ENCODE measurements around the gene STARD10. TPM values are rescaled to one million over a fixed set of nuclear protein-coding genes. Genes with fewer than 3 reads are reported as not detected.
A peak's percentile ranks its signal among the peaks of the same experiment; 100 is the strongest.

Gene STARD10
- total and polyA plus RNA-seq, 9 donors = 36.8 to 56.1 (median 45.8) TPM

DNA sequence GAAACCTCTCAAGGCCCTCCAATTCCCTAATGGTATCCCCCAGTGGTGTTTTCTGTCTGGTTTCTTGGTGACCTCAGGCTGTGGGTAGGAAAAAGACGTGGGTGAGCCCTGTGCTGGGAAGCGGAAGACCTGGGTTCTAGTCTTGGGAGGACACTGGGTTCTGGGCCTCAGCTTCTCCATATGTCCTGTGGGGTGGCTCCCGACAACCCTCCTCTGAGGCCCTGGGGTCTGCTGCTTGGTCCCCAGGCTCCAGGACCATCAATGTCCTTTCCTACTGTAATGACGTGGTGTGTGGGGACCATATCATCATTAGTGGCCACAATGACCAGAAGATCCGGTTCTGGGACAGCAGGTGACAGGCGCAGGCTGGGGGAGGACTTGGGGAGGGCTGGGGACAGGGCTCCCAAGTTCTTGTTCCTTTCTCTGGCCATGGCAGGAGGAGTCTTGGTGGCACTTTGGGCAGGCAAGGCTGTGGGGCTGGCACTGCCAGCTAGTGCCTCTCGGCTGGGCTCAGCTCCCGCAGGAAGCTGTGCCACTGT, 33.2 kb upstream of the STARD10 start:
- TF ChIP-seq POLR2A (IDR thresholded peaks at IDR 0.05) = no peak
- DNase-seq = no peak
- 89 to 95% (median 94%) methylated on average over 8 of the region's 8 CpGs for WGBS, 3 donors
- Histone ChIP-seq H3K36me3 (no peaks in the 10 kb centered on the region), H3K4me1 (ENCODE audit: insufficient read depth) (peaks cover 8% of the 10 kb centered on the region), H3K27ac (no peak overlapping the region), H3K4me3 (no peak overlapping the region), H3K27me3 (no peaks in the 10 kb centered on the region), H3K9me3 (no peaks in the 10 kb centered on the region)
- intact Hi-C loops (cut with DNase I) = loop anchor here in 1 of 4 donors (5.0 kb wide), 1 partner anchor 415 kb away; no protein-coding TSS in a partner anchor

DNA sequence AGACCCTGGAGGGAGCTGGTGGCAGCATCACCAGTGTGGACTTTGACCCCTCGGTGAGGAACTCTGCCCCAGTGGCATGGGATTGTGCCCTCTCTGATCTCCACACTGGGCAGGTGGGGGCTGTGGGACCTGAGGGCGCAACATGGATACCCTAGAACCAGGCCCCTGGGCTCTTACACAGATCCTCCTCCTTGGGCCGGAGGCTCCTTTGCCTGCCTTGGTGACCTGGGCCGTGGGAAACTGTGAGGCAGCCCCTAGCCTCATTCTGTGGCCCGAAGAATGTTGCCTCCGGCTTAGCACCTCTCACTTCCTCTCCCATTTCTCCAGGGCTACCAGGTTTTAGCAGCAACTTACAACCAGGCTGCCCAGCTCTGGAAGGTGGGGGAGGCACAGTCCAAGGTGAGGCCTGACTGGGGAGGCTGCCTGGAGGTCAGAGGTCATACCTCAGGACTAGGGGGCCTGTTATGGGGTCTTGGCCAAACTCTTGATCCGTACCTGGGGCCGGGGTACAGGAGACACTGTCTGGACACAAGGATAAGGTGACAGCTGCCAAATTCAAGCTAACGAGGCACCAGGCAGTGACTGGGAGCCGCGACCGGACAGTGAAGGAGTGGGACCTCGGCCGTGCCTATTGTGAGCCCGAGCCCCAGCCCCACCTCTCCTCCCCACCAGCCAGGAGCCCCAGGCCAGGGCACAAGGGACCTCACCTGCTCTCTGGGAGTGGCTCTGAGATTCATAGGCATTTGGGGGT, 32.5 kb upstream of the STARD10 start:
- H3K27ac ChIP-seq = no peak overlapping the region
- no peaks in the 10 kb centered on the region for H3K9me3 ChIP-seq
- H3K36me3 ChIP-seq = no peaks in the 10 kb centered on the region
- DNase-seq = peak in 3 of 5 donors; percentile 26 to 41 (median 28)
- WGBS, 3 donors = 89 to 91% (median 89%) methylated on average over 14 to 15 of the region's 15 CpGs
- intact Hi-C loops (cut with DNase I) = loop anchor here in 1 of 4 donors (5.0 kb wide), 1 partner anchor 416 kb away; no protein-coding TSS in a partner anchor
- H3K4me1 ChIP-seq (ENCODE audit: insufficient read depth) = peaks cover 5% of the 10 kb centered on the region
- TF ChIP-seq POLR2A (IDR thresholded peaks at IDR 0.05) (no peak), EP300 (IDR thresholded peaks at IDR 0.05) (no peak)
- TF ChIP-seq, protein P1, sequence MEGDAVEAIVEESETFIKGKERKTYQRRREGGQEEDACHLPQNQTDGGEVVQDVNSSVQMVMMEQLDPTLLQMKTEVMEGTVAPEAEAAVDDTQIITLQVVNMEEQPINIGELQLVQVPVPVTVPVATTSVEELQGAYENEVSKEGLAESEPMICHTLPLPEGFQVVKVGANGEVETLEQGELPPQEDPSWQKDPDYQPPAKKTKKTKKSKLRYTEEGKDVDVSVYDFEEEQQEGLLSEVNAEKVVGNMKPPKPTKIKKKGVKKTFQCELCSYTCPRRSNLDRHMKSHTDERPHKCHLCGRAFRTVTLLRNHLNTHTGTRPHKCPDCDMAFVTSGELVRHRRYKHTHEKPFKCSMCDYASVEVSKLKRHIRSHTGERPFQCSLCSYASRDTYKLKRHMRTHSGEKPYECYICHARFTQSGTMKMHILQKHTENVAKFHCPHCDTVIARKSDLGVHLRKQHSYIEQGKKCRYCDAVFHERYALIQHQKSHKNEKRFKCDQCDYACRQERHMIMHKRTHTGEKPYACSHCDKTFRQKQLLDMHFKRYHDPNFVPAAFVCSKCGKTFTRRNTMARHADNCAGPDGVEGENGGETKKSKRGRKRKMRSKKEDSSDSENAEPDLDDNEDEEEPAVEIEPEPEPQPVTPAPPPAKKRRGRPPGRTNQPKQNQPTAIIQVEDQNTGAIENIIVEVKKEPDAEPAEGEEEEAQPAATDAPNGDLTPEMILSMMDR (IDR thresholded peaks at IDR 0.05) = no peak
- H3K4me3 ChIP-seq = no peak overlapping the region
- no peaks in the 10 kb centered on the region for H3K27me3 ChIP-seq

DNA sequence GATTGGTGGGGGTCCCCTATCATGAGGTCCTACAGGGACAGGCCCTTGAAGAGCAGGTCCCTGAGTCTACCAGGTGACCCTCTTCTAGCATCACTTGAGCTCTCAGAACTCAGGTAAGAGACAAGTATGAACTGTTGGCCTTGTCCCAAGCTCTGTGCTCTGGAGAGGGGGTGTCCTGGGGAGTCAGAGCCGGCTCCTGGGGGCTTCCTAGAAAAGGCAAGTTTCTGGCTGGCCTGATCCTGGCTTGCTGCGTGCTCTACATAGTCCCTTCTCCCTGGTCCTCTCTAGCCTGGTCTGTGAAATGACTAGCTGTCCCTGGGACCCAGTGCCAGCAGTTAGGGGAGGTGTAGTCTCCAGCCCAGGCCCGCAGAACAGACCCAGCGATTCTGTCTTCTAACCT, 31.8 kb upstream of the STARD10 start:
- Histone ChIP-seq H3K9me3 (no peaks in the 10 kb centered on the region), H3K27ac (no peak overlapping the region), H3K27me3 (no peaks in the 10 kb centered on the region), H3K4me1 (ENCODE audit: insufficient read depth) (peaks cover 7% of the 10 kb centered on the region), H3K36me3 (no peaks in the 10 kb centered on the region), H3K4me3 (no peak overlapping the region)
- peak in 1 of 5 donors; percentile 25 for DNase-seq
- WGBS, 3 donors = 48 to 75% (median 54%) methylated on average over 4 of the region's 4 CpGs
- no peak for TF ChIP-seq POLR2A (IDR thresholded peaks at IDR 0.05)
- TF ChIP-seq, protein P1 (IDR thresholded peaks at IDR 0.05) = no peak
- no peak for TF ChIP-seq EP300 (IDR thresholded peaks at IDR 0.05)
- intact Hi-C loops (cut with DNase I) = loop anchor here in 1 of 4 donors (5.0 kb wide), 1 partner anchor 417 kb away; no protein-coding TSS in a partner anchor

DNA sequence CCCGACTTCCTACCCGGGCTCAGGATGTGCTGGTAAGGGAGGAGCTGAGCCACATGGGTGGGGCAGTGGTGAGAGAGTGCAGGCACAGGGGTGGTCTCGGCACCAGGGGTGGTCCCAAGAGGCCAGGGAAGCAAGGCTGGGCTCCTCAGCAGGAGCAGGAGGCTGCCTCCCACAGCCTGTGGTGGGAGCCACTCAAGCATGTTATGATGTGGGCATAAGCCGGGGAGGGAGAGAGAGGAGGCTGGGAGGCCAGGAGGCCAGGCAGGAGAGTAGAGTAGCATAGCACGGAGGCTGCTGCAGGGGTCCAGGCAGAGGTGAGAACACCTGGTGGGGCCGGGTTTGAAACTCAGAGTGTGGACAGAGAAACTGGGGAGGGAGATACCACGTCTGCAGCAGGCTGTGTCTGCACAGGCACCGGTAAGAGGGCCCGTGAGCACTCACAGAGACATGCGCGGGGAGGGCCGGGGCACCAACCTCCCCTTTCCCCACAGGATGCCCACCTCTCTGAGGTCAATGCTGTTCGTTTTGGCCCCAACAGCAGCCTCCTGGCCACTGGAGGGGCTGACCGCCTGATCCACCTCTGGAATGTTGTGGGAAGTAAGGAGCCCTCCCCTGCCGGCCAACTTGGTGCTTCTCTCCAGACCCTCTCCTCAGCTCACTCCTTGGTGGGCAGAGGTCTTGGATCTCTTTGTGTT, 31.1 kb upstream of the STARD10 start:
- H3K9me3 ChIP-seq = no peaks in the 10 kb centered on the region
- no peaks in the 10 kb centered on the region for H3K27me3 ChIP-seq
- no peaks in the 10 kb centered on the region for H3K36me3 ChIP-seq
- no peak for DNase-seq
- H3K4me1 ChIP-seq (ENCODE audit: insufficient read depth) = peaks cover 7% of the 10 kb centered on the region
- H3K4me3 ChIP-seq = no peak overlapping the region
- intact Hi-C loops (cut with DNase I) = loop anchor here in 1 of 4 donors (5.0 kb wide), 1 partner anchor 417 kb away; no protein-coding TSS in a partner anchor
- TF ChIP-seq, protein P1 (IDR thresholded peaks at IDR 0.05) = no peak
- H3K27ac ChIP-seq = no peak overlapping the region
- WGBS, 3 donors = 63 to 76% (median 70%) methylated on average over 15 of the region's 15 CpGs
